K562 (cell line): ENCODE results near the gene DARS1. TPM values are rescaled to one million over a fixed set of nuclear protein-coding genes. Genes with fewer than 3 reads are reported as not detected.

Experiments used
- GABPB1 ChIP-seq: sonication (generic); formaldehyde crosslinking; IDR thresholded peaks from 2 replicates; pipeline ENCODE4 v1.8.0; 2022; ENCODE audit warnings: mild to moderate bottlenecking, missing genetic modification reagents
- MAFK ChIP-seq: IDR thresholded peaks from 2 replicates; pipeline ENCODE4 v1.6.1; 2011; ENCODE audit warnings: low read length, improper control_type of control experiment
- POLR2B ChIP-seq: fragments of 450-650 bp; IDR thresholded peaks from 2 replicates; pipeline ENCODE4 v1.6.1; 2018; ENCODE audit warnings: low read depth; ENCODE audit not compliant: partially characterized antibody
- SMAD1 ChIP-seq: fragments of 150-350 bp; IDR thresholded peaks from 2 replicates; pipeline ENCODE4 v1.6.1; 2014; ENCODE audit warnings: low read length, low read depth; ENCODE audit not compliant: partially characterized antibody
- SRSF9 ChIP-seq: fragments of 200-400 bp; formaldehyde crosslinking; IDR thresholded peaks from 2 replicates; pipeline ENCODE4 v1.6.1; 2017; ENCODE audit warnings: low read depth, low read length, borderline replicate concordance
- STAG1 ChIP-seq: sonication (generic); formaldehyde crosslinking; IDR thresholded peaks from 2 replicates; pipeline ENCODE4 v1.5.0; 2020; ENCODE audit warnings: missing genetic modification reagents, borderline replicate concordance
- ZKSCAN1 ChIP-seq: fragments of 150-350 bp; IDR thresholded peaks from 2 replicates; pipeline ENCODE4 v1.6.1; 2016; ENCODE audit warnings: low read depth, low read length
- ZNF239 ChIP-seq: fragments of 250-450 bp; sonication (Bioruptor Pico); IDR thresholded peaks from 2 replicates; pipeline ENCODE4 v1.4.0; 2020; ENCODE audit warnings: mild to moderate bottlenecking
- polyA plus RNA-seq, 8 experiments: library from polyadenylated mRNA; depleted of rRNA in 4 of 8; stranded (reverse) in 5 of 8; unstranded in 3 of 8; fragments of >200 nt; fragmentation: Nextera tagmentation in 2 of 8; fragmentation: Illumina TruSeq in 1 of 8; extraction: Ambion mirVana in 2 of 8; extraction: Trizol in 1 of 8; gene quantifications; 2 replicates each; pipeline versions ENCODE4 v1.2.1 to v1.2.3, GENCODE V29; 2011 to 2014; ENCODE audit warnings: inconsistent platforms in 1 of 8, missing spikeins in 1 of 8
- total RNA-seq, 7 experiments: library from RNA; depleted of rRNA in 6 of 7; stranded (reverse); fragments of >200 nt in 6 of 7; fragmentation: Illumina TruSeq in 2 of 7; extraction: Trizol in 2 of 7; gene quantifications; 2 replicates each; pipeline versions ENCODE4 v1.2.1 to v1.2.3, GENCODE V29; 2011 to 2021; ENCODE audit warnings: low replicate concordance in 1 of 7
- TF ChIP-seq, protein P1 (sequence below), 3 experiments: fragments of 200-800 bp in 1 of 3; fragments of 250-450 bp in 1 of 3; fragments of 450-650 bp in 1 of 3; sonication (Bioruptor Pico) in 1 of 3; sonication (Bioruptor generic) in 1 of 3; formaldehyde crosslinking in 1 of 3; IDR thresholded peaks; 2 replicates each; pipeline versions ENCODE4 v1.6.1 to v1.8.0; 2016 to 2022; ENCODE audit warnings: mild to moderate bottlenecking in 2 of 3, missing genetic modification characterization in 2 of 3, missing compliant biosample characterization in 1 of 3, moderate library complexity in 1 of 3
- TF ChIP-seq, protein P2 (sequence below): sonication (generic); formaldehyde crosslinking; IDR thresholded peaks from 2 replicates; pipeline ENCODE4 v1.4.0; 2020; ENCODE audit warnings: mild to moderate bottlenecking, missing genetic modification reagents

DARS1 gene
- total and polyA plus RNA-seq, 9 of the 15 experiments (the other 6 are each of a cell fraction or from before 2014, with no cell fraction given) = 91.5 to 239 (median 98.0) TPM

DNA sequence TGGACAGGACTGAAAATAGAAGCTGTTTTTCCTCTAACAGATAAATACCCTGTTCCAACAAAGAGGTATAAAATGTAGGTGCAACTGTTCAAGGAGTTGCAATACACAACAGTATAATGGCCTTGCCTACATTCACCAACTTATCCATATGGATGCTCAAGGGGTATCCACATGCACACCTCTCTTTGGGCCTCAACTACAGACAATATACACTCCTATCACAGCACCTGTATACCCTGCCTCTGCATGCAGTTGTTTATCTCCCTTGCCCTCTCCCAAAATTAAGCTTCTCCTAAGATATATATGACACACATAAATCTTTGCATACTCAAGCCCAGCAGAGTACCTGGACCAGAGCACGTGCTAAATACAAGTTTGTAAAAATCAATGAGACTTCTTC is 37.3 kb downstream of the DARS1 start (continued):
- TF ChIP-seq, protein P1, sequence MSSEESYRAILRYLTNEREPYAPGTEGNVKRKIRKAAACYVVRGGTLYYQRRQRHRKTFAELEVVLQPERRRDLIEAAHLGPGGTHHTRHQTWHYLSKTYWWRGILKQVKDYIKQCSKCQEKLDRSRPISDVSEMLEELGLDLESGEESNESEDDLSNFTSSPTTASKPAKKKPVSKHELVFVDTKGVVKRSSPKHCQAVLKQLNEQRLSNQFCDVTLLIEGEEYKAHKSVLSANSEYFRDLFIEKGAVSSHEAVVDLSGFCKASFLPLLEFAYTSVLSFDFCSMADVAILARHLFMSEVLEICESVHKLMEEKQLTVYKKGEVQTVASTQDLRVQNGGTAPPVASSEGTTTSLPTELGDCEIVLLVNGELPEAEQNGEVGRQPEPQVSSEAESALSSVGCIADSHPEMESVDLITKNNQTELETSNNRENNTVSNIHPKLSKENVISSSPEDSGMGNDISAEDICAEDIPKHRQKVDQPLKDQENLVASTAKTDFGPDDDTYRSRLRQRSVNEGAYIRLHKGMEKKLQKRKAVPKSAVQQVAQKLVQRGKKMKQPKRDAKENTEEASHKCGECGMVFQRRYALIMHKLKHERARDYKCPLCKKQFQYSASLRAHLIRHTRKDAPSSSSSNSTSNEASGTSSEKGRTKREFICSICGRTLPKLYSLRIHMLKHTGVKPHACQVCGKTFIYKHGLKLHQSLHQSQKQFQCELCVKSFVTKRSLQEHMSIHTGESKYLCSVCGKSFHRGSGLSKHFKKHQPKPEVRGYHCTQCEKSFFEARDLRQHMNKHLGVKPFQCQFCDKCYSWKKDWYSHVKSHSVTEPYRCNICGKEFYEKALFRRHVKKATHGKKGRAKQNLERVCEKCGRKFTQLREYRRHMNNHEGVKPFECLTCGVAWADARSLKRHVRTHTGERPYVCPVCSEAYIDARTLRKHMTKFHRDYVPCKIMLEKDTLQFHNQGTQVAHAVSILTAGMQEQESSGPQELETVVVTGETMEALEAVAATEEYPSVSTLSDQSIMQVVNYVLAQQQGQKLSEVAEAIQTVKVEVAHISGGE (CRISPR knock-in tag; IDR thresholded peaks at IDR 0.05) = no peak
- TF ChIP-seq, protein P2, sequence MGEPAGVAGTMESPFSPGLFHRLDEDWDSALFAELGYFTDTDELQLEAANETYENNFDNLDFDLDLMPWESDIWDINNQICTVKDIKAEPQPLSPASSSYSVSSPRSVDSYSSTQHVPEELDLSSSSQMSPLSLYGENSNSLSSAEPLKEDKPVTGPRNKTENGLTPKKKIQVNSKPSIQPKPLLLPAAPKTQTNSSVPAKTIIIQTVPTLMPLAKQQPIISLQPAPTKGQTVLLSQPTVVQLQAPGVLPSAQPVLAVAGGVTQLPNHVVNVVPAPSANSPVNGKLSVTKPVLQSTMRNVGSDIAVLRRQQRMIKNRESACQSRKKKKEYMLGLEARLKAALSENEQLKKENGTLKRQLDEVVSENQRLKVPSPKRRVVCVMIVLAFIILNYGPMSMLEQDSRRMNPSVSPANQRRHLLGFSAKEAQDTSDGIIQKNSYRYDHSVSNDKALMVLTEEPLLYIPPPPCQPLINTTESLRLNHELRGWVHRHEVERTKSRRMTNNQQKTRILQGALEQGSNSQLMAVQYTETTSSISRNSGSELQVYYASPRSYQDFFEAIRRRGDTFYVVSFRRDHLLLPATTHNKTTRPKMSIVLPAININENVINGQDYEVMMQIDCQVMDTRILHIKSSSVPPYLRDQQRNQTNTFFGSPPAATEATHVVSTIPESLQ = no peak
- TF ChIP-seq GABPB1 (no peak), POLR2B (no peak), STAG1 (CRISPR knock-in tag) (no peak), ZKSCAN1 (no peak), SRSF9 (no peak), SMAD1 (no peak), ZNF239 (no peak), MAFK (no peak)
- TF ChIP-seq, all 486 proteins: peak for 0
